HG02970 (cell line): ENCODE measurements around the gene UBE2Q2.
"Not testable (repeated sequence)": the region's sequence is repeated elsewhere in the genome, so short reads cannot be mapped to it uniquely, and the experiment has no call there.

Experiments
- ATAC-seq: cut with Tn5 transposase; IDR thresholded peaks from one replicate; pipeline ENCODE4 v1.9.1; 2021; ENCODE audit warnings: mild to moderate bottlenecking, moderate library complexity, moderate number of reproducible peaks; ENCODE audit not compliant: unreplicated experiment, low FRiP score

UBE2Q2 gene

GRCh38 chr15:75842722-75843677, at the start of gene UBE2Q2:
UBE2Q2 (plus strand) TSS chr15:75843447; CDS start chr15:75843667, 220 bp downstream.
- peak; percentile 39 for ATAC-seq

GRCh38 chr15:75796321-75796720, 46.9 kb upstream of the UBE2Q2 start:
- ATAC-seq: no peak

- not testable (repeated sequence) for ATAC-seq
These were observed 46.1 kb upstream of the UBE2Q2 start for GRCh38 chr15:75797146-75797545.

GRCh38 chr15:75799190-75799589, 44.1 kb upstream of the UBE2Q2 start:
- ATAC-seq: no peak

GRCh38 chr15:75800409-75800808, 42.8 kb upstream of the UBE2Q2 start:
- ATAC-seq: not testable (repeated sequence)

GRCh38 chr15:75801859-75802593, 41.2 kb upstream of the UBE2Q2 start:
- ATAC-seq: peak; percentile 83

- ATAC-seq: not testable (repeated sequence)
These were observed 35.8 kb upstream of the UBE2Q2 start for GRCh38 chr15:75807486-75807885.

- not testable (repeated sequence) for ATAC-seq
These were observed 35.2 kb upstream of the UBE2Q2 start for GRCh38 chr15:75808009-75808408.

- no peak for ATAC-seq
These were observed 34.7 kb upstream of the UBE2Q2 start for GRCh38 chr15:75808563-75808962.

- ATAC-seq: no peak
These were observed 33.1 kb upstream of the UBE2Q2 start for GRCh38 chr15:75809986-75810750.

- no peak for ATAC-seq
These were observed 32.3 kb upstream of the UBE2Q2 start for GRCh38 chr15:75810874-75811498.

- no peak for ATAC-seq
These were observed 31.6 kb upstream of the UBE2Q2 start for GRCh38 chr15:75811626-75812025.

- ATAC-seq: no peak
These were observed 28.5 kb upstream of the UBE2Q2 start for GRCh38 chr15:75814794-75815193.

- ATAC-seq: no peak
These were observed 27.2 kb upstream of the UBE2Q2 start for GRCh38 chr15:75815811-75816719.

GRCh38 chr15:75817138-75817935, 25.9 kb upstream of the UBE2Q2 start:
- no peak for ATAC-seq

- ATAC-seq: no peak
These were observed 23.0 kb upstream of the UBE2Q2 start for GRCh38 chr15:75820206-75820605.

- ATAC-seq: no peak
These were observed 21.4 kb upstream of the UBE2Q2 start for GRCh38 chr15:75821786-75822345.

- no peak for ATAC-seq
These were observed 20.5 kb upstream of the UBE2Q2 start for GRCh38 chr15:75822685-75823278.
